LHCN-M2 (cell line): ENCODE measurements around the gene MFN2. TPM values are rescaled to one million over a fixed set of nuclear protein-coding genes. Genes with fewer than 3 reads are reported as not detected.

Source experiments
- DNase-seq: peaks from one replicate; pipeline ENCODE4 v3.0.0-alpha.2; 2012; ENCODE audit warnings: low read depth
- total RNA-seq: library from RNA; depleted of rRNA; stranded (reverse); fragments of >200 nt; gene quantifications from 2 replicates; pipeline ENCODE4 v1.2.3, GENCODE V29; 2014; rRNA removed

MFN2 gene
- total RNA-seq, 1 experiment from 2014 or later: 71.7 TPM

GRCh38 chr1:12047120-12047876, 67.1 kb downstream of the MFN2 start:
- DNase-seq: peak; percentile 66

GRCh38 chr1:12048372-12048771, 68.1 kb downstream of the MFN2 start:
- DNase-seq: no peak

- DNase-seq: no peak
These were observed 69.4 kb downstream of the MFN2 start for GRCh38 chr1:12049616-12050015.

- DNase-seq: no peak
These were observed 71.1 kb downstream of the MFN2 start for GRCh38 chr1:12051361-12051760.

- peak; percentile 79 for DNase-seq
These were observed 71.8 kb downstream of the MFN2 start for GRCh38 chr1:12052008-12052573.

GRCh38 chr1:12052997-12053686, 72.9 kb downstream of the MFN2 start:
- no peak for DNase-seq

GRCh38 chr1:12053752-12054548, 73.7 kb downstream of the MFN2 start:
- no peak for DNase-seq

- DNase-seq: no peak
These were observed 75.0 kb downstream of the MFN2 start for GRCh38 chr1:12055259-12055658.

- DNase-seq: no peak
These were observed 76.1 kb downstream of the MFN2 start for GRCh38 chr1:12056331-12056841.

- DNase-seq: no peak
These were observed 77.1 kb downstream of the MFN2 start for GRCh38 chr1:12057382-12057781.

- DNase-seq: no peak
These were observed 77.9 kb downstream of the MFN2 start for GRCh38 chr1:12057940-12058687.

- DNase-seq: no peak
These were observed 79.0 kb downstream of the MFN2 start for GRCh38 chr1:12059226-12059625.

GRCh38 chr1:12059722-12060464, 79.6 kb downstream of the MFN2 start:
- no peak for DNase-seq

GRCh38 chr1:12060500-12060899, 80.3 kb downstream of the MFN2 start:
- no peak for DNase-seq

Other genes starting within 250 kb of the MFN2 start
- gene AGTRAP, start 244.3 kb upstream of the MFN2 start, total RNA-seq: 35.8 and 39.4 TPM in 2 replicates
- not detected in 2 replicates for gene C1orf167, start 218.3 kb upstream of the MFN2 start, total RNA-seq
- 7.8 and 11.7 TPM in 2 replicates for gene MTHFR, start 174.5 kb upstream of the MFN2 start, total RNA-seq
- 5.5 and 10.7 TPM in 2 replicates for gene CLCN6, start 174.3 kb upstream of the MFN2 start, total RNA-seq
- not detected in 2 replicates for gene NPPA, start 132.7 kb upstream of the MFN2 start, total RNA-seq
- not detected in 2 replicates for gene NPPB, start 121.5 kb upstream of the MFN2 start, total RNA-seq
- 118 and 131 TPM in 2 replicates for gene KIAA2013, start 54.0 kb upstream of the MFN2 start, total RNA-seq
- gene PLOD1, start 45.7 kb upstream of the MFN2 start, total RNA-seq: 355 and 458 TPM in 2 replicates
- gene MIIP, start 39.1 kb downstream of the MFN2 start, total RNA-seq: 40.1 and 49.6 TPM in 2 replicates
- gene TNFRSF8, start 82.9 kb downstream of the MFN2 start, total RNA-seq: 0.19 TPM in 1 of 2 replicates, not detected in the other
- 1.3 and 1.9 TPM in 2 replicates for gene TNFRSF1B, start 186.5 kb downstream of the MFN2 start, total RNA-seq
- 16.6 and 17.0 TPM in 2 replicates for gene VPS13D, start 249.6 kb downstream of the MFN2 start, total RNA-seq